ENCODE data around the gene B3GAT1.

- no peak for TF ChIP-seq CTCF (IDR thresholded peaks at IDR 0.05; ENCODE audit: low read depth, low read length)
- no peak for TF ChIP-seq EZH2phosphoT487 (IDR thresholded peaks at IDR 0.05; ENCODE audit: low read depth)
Measured at GRCh38 chr11:134345237-134345550, 66.8 kb downstream of the B3GAT1 start.

Data from OCI-LY3 (cell line).